Measurements from ENCODE around the gene MPPED2.

Gene MPPED2

GRCh38 chr11:30426781-30427180 is 159.4 kb downstream of the MPPED2 start:
- Histone ChIP-seq H3K4me1 (ENCODE audit: control insufficient read depth, insufficient read depth, low read length) (peaks cover 13% of the 10 kb centered on the region), H3K27ac (ENCODE audit: low read length) (no peak overlapping the region), H3K36me3 (ENCODE audit: control insufficient read depth, insufficient read depth, low read length) (no peaks in the 10 kb centered on the region), H3K9me3 (ENCODE audit: control insufficient read depth, insufficient read depth, low read length) (no peaks in the 10 kb centered on the region), H3K27me3 (ENCODE audit: control insufficient read depth, insufficient read depth, low read length) (no peaks in the 10 kb centered on the region), H3K4me3 (ENCODE audit: low read length) (no peak overlapping the region)
- no CpG with 5 or more reads among the region's 5 CpGs for WGBS (ENCODE audit: insufficient coverage, insufficient read length)
- no peak for DNase-seq (ENCODE audit: low read depth, low spot score)

GRCh38 chr11:30424844-30425243 is 161.3 kb downstream of the MPPED2 start:
- no peaks in the 10 kb centered on the region for H3K36me3 ChIP-seq (ENCODE audit: control insufficient read depth, insufficient read depth, low read length)
- WGBS (ENCODE audit: insufficient coverage, insufficient read length) = no CpG with 5 or more reads among the region's 4 CpGs
- H3K27me3 ChIP-seq (ENCODE audit: control insufficient read depth, insufficient read depth, low read length) = no peaks in the 10 kb centered on the region
- peaks cover 12% of the 10 kb centered on the region for H3K4me1 ChIP-seq (ENCODE audit: control insufficient read depth, insufficient read depth, low read length)
- no peaks in the 10 kb centered on the region for H3K9me3 ChIP-seq (ENCODE audit: control insufficient read depth, insufficient read depth, low read length)
- no peak overlapping the region for H3K4me3 ChIP-seq (ENCODE audit: low read length)
- H3K27ac ChIP-seq (ENCODE audit: low read length) = no peak overlapping the region
- DNase-seq (ENCODE audit: low read depth, low spot score) = no peak

GRCh38 chr11:30424321-30424720 is 161.8 kb downstream of the MPPED2 start:
- H3K9me3 ChIP-seq (ENCODE audit: control insufficient read depth, insufficient read depth, low read length) = no peaks in the 10 kb centered on the region
- H3K4me3 ChIP-seq (ENCODE audit: low read length) = no peak overlapping the region
- no peak for DNase-seq (ENCODE audit: low read depth, low spot score)
- WGBS (ENCODE audit: insufficient coverage, insufficient read length) = no CpG with 5 or more reads among the region's 10 CpGs
- no peak overlapping the region for H3K27ac ChIP-seq (ENCODE audit: low read length)
- no peaks in the 10 kb centered on the region for H3K36me3 ChIP-seq (ENCODE audit: control insufficient read depth, insufficient read depth, low read length)
- H3K27me3 ChIP-seq (ENCODE audit: control insufficient read depth, insufficient read depth, low read length) = no peaks in the 10 kb centered on the region
- peaks cover 12% of the 10 kb centered on the region for H3K4me1 ChIP-seq (ENCODE audit: control insufficient read depth, insufficient read depth, low read length)

- H3K27ac ChIP-seq (ENCODE audit: low read length) = no peak overlapping the region
- H3K4me1 ChIP-seq (ENCODE audit: control insufficient read depth, insufficient read depth, low read length) = peaks cover 12% of the 10 kb centered on the region
- no peaks in the 10 kb centered on the region for H3K36me3 ChIP-seq (ENCODE audit: control insufficient read depth, insufficient read depth, low read length)
- no peak overlapping the region for H3K4me3 ChIP-seq (ENCODE audit: low read length)
- H3K9me3 ChIP-seq (ENCODE audit: control insufficient read depth, insufficient read depth, low read length) = no peaks in the 10 kb centered on the region
- H3K27me3 ChIP-seq (ENCODE audit: control insufficient read depth, insufficient read depth, low read length) = no peaks in the 10 kb centered on the region
- WGBS (ENCODE audit: insufficient coverage, insufficient read length) = no CpG with 5 or more reads among the region's 6 CpGs
- DNase-seq (ENCODE audit: low read depth, low spot score) = no peak
Observed at GRCh38 chr11:30423886-30424285, 162.3 kb downstream of the MPPED2 start.

GRCh38 chr11:30423279-30423648 is 162.9 kb downstream of the MPPED2 start:
- WGBS (ENCODE audit: insufficient coverage, insufficient read length) = no CpG with 5 or more reads among the region's 5 CpGs
- DNase-seq (ENCODE audit: low read depth, low spot score) = no peak
- Histone ChIP-seq H3K36me3 (ENCODE audit: control insufficient read depth, insufficient read depth, low read length) (no peaks in the 10 kb centered on the region), H3K4me1 (ENCODE audit: control insufficient read depth, insufficient read depth, low read length) (peaks cover 12% of the 10 kb centered on the region), H3K27ac (ENCODE audit: low read length) (no peak overlapping the region), H3K4me3 (ENCODE audit: low read length) (no peak overlapping the region), H3K27me3 (ENCODE audit: control insufficient read depth, insufficient read depth, low read length) (no peaks in the 10 kb centered on the region), H3K9me3 (ENCODE audit: control insufficient read depth, insufficient read depth, low read length) (no peaks in the 10 kb centered on the region)

GRCh38 chr11:30422447-30423278 is 163.5 kb downstream of the MPPED2 start:
- Histone ChIP-seq H3K9me3 (ENCODE audit: control insufficient read depth, insufficient read depth, low read length) (no peaks in the 10 kb centered on the region), H3K36me3 (ENCODE audit: control insufficient read depth, insufficient read depth, low read length) (no peaks in the 10 kb centered on the region), H3K27ac (ENCODE audit: low read length) (no peak overlapping the region), H3K27me3 (ENCODE audit: control insufficient read depth, insufficient read depth, low read length) (no peaks in the 10 kb centered on the region), H3K4me1 (ENCODE audit: control insufficient read depth, insufficient read depth, low read length) (peaks cover 12% of the 10 kb centered on the region), H3K4me3 (ENCODE audit: low read length) (no peak overlapping the region)
- DNase-seq (ENCODE audit: low read depth, low spot score) = no peak
- WGBS (ENCODE audit: insufficient coverage, insufficient read length) = no CpG with 5 or more reads among the region's 5 CpGs

- no CpG with 5 or more reads among the region's 5 CpGs for WGBS (ENCODE audit: insufficient coverage, insufficient read length)
- Histone ChIP-seq H3K36me3 (ENCODE audit: control insufficient read depth, insufficient read depth, low read length) (no peaks in the 10 kb centered on the region), H3K9me3 (ENCODE audit: control insufficient read depth, insufficient read depth, low read length) (no peaks in the 10 kb centered on the region), H3K27ac (ENCODE audit: low read length) (no peak overlapping the region), H3K4me1 (ENCODE audit: control insufficient read depth, insufficient read depth, low read length) (peaks cover 12% of the 10 kb centered on the region), H3K27me3 (ENCODE audit: control insufficient read depth, insufficient read depth, low read length) (no peaks in the 10 kb centered on the region), H3K4me3 (ENCODE audit: low read length) (no peak overlapping the region)
- no peak for DNase-seq (ENCODE audit: low read depth, low spot score)
Observed at GRCh38 chr11:30420233-30420787, 165.8 kb downstream of the MPPED2 start.

GRCh38 chr11:30414806-30415205 is 171.3 kb downstream of the MPPED2 start:
- H3K27ac ChIP-seq (ENCODE audit: low read length) = no peak overlapping the region
- H3K4me3 ChIP-seq (ENCODE audit: low read length) = no peak overlapping the region
- no peak for DNase-seq (ENCODE audit: low read depth, low spot score)
- no peaks in the 10 kb centered on the region for H3K9me3 ChIP-seq (ENCODE audit: control insufficient read depth, insufficient read depth, low read length)
- no peaks in the 10 kb centered on the region for H3K36me3 ChIP-seq (ENCODE audit: control insufficient read depth, insufficient read depth, low read length)
- peaks cover 1% of the 10 kb centered on the region; the same call in 1 of the 2 replicates for H3K27me3 ChIP-seq (ENCODE audit: control insufficient read depth, insufficient read depth, low read length)
- H3K4me1 ChIP-seq (ENCODE audit: control insufficient read depth, insufficient read depth, low read length) = no peaks in the 10 kb centered on the region
- no CpG with 5 or more reads among the region's 6 CpGs for WGBS (ENCODE audit: insufficient coverage, insufficient read length)

- H3K27me3 ChIP-seq (ENCODE audit: control insufficient read depth, insufficient read depth, low read length) = peaks cover 1% of the 10 kb centered on the region; the same call in 1 of the 2 replicates
- H3K9me3 ChIP-seq (ENCODE audit: control insufficient read depth, insufficient read depth, low read length) = no peaks in the 10 kb centered on the region
- no peaks in the 10 kb centered on the region for H3K4me1 ChIP-seq (ENCODE audit: control insufficient read depth, insufficient read depth, low read length)
- DNase-seq (ENCODE audit: low read depth, low spot score) = no peak
- H3K4me3 ChIP-seq (ENCODE audit: low read length) = no peak overlapping the region
- H3K36me3 ChIP-seq (ENCODE audit: control insufficient read depth, insufficient read depth, low read length) = no peaks in the 10 kb centered on the region
- WGBS (ENCODE audit: insufficient coverage, insufficient read length) = no CpG with 5 or more reads among the region's 5 CpGs
- no peak overlapping the region for H3K27ac ChIP-seq (ENCODE audit: low read length)
Observed at GRCh38 chr11:30414244-30414643, 171.9 kb downstream of the MPPED2 start.

GRCh38 chr11:30412509-30412908 is 173.6 kb downstream of the MPPED2 start:
- Histone ChIP-seq H3K27me3 (ENCODE audit: control insufficient read depth, insufficient read depth, low read length) (peaks cover 1% of the 10 kb centered on the region; the same call in 1 of the 2 replicates), H3K27ac (ENCODE audit: low read length) (no peak overlapping the region), H3K36me3 (ENCODE audit: control insufficient read depth, insufficient read depth, low read length) (no peaks in the 10 kb centered on the region), H3K4me1 (ENCODE audit: control insufficient read depth, insufficient read depth, low read length) (no peaks in the 10 kb centered on the region), H3K9me3 (ENCODE audit: control insufficient read depth, insufficient read depth, low read length) (no peaks in the 10 kb centered on the region), H3K4me3 (ENCODE audit: low read length) (no peak overlapping the region)
- DNase-seq (ENCODE audit: low read depth, low spot score) = no peak
- WGBS (ENCODE audit: insufficient coverage, insufficient read length) = no CpG with 5 or more reads among the region's 2 CpGs

All from iPS DF 6.9 (cell line).